Activated naive CD8-positive, alpha-beta T cell treated with anti-CD3 and anti-CD28 coated beads, Interleukin-2, amount 50 U/mL, for 24 hours (primary cell): ENCODE data around the gene ONECUT2.
"Not testable (repeated sequence)": the region's sequence is repeated elsewhere in the genome, so short reads cannot be mapped to it uniquely, and the experiment has no call there.

Source experiments
- ATAC-seq: fragments of 150-1000 bp; cut with Tn5 transposase; one replicate; pipeline ENCODE4 v1.10.0; 2021
- DNase-seq: peaks from one replicate; pipeline ENCODE4 v3.0.0; 2021
- H3K27ac Mint-ChIP-seq: one replicate; pipeline ENCODE4 v1.8.0; 2021; ENCODE audit warnings: mild to moderate bottlenecking, mixed read lengths
- H3K27me3 Mint-ChIP-seq: one replicate; pipeline ENCODE4 v1.8.0; 2021; ENCODE audit warnings: mixed read lengths
- H3K36me3 Mint-ChIP-seq: one replicate; pipeline ENCODE4 v1.8.0; 2021; ENCODE audit warnings: low read depth, mixed read lengths
- H3K4me1 Mint-ChIP-seq: one replicate; pipeline ENCODE4 v1.8.0; 2021; ENCODE audit warnings: mixed read lengths
- H3K4me3 Mint-ChIP-seq: one replicate; pipeline ENCODE4 v1.8.0; 2021; ENCODE audit warnings: mild to moderate bottlenecking, moderate library complexity, mixed read lengths
- H3K9me3 Mint-ChIP-seq: one replicate; pipeline ENCODE4 v1.8.0; 2021; ENCODE audit warnings: mixed read lengths

The ONECUT2 gene

DNA sequence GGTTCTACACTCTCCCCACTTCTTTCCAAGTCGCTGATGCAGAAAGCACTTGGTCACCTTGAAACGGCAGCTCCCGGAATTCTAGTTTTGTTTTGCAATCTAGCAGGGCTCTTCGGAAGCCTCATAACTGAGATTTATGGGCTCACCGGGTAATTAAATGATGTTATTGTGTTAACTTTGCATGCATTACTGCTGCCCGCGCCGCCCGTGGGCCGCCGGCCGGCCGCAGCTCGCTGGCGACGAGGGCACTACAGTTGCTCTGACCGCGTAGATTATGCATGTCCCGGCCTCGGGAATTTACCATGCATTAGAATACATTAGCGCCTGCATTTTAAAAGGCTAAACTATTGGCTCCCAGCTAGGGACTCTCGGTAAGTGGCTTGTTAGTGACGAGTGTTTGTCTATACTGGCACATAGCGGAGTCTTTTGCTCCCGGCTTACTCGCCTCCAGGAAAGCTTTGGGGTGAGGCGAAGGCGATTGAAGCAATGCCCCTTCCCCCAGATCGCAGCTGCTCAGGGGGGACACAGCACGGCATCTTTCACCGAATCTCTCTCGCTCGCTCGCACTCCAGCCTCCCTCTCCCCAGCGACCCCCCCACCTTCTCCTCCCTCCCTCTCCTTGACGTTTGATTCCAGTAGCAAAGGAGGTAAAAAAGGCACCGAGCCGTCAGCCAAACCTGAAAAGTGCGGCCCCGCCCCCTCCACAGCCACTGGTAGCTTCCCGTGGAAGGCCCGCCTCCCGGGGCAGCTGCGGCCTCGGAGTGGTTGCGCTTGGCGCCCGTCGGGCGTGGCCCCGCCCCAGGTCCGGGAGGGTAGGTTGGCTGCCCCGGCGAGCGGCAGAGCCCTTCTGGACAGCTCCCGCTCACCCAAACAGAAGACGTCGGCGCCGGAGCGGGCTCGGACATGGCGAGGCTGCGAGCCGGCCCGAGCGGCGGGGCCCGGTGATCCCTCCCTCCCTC, at the start of gene ONECUT2:
TSS of gene ONECUT2 (plus strand) at position 839 of the 959 bp plus-strand sequence. CDS start 343 bp downstream, outside the sequence.
- Mint-ChIP-seq H3K9me3 (peaks cover 6% of the 10 kb centered on the region), H3K36me3 (peaks cover 1% of the 10 kb centered on the region), H3K4me1 (peaks cover 46% of the 10 kb centered on the region), H3K27ac (peak within 1 kb of the TSS; percentile 62), H3K27me3 (peaks cover 89% of the 10 kb centered on the region), H3K4me3 (peak within 1 kb of the TSS; percentile 67)
- ATAC-seq (peak; percentile 84), DNase-seq (peak; percentile 67)

DNA sequence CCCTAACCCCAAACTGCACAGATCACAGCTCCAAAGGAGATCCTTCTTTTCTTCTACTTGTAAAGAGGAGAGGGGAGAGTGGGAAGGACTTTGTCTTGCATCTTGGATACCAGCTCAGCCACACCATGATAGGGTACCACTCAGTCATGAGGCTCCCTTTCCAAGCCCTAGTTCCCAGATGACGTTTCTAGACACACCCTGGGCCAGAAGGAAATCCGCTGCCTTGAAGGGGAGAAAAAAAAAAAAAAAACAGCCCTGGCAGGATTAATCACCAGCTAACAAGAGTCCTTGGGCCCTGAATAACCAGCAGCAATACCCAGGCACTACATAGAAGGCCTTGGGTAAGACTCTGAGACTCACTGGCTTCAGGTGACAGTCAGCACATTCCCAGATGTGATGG, 45.9 kb upstream of the ONECUT2 start:
- Mint-ChIP-seq H3K27ac (no peak overlapping the region), H3K9me3 (peaks cover 4% of the 10 kb centered on the region), H3K36me3 (no peaks in the 10 kb centered on the region), H3K4me3 (no peak overlapping the region), H3K27me3 (peaks cover 3% of the 10 kb centered on the region), H3K4me1 (no peaks in the 10 kb centered on the region)
- DNase-seq: no peak
- ATAC-seq: no peak

DNA sequence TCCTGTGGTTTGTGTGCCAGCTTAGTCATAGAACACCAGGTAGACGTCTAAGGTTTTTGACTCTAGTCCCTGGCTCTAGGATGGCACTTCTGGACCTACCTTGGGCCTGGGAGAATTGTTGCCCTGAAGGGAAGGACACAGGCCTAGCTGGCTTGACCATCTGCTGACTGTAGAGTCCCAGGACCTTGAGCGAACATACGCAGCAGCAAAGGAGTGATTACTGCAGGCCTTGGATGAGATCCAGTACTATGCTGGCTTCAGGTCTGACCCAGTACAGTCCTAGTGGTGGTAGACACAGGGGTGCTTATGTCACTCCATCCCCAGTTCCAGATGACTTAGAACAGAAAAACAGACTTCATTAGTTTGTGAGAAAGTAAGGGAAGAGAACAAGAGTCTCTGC, 45.1 kb upstream of the ONECUT2 start:
- Mint-ChIP-seq H3K36me3 (no peaks in the 10 kb centered on the region), H3K4me1 (no peaks in the 10 kb centered on the region), H3K27me3 (peaks cover 6% of the 10 kb centered on the region), H3K9me3 (peaks cover 4% of the 10 kb centered on the region), H3K4me3 (no peak overlapping the region), H3K27ac (no peak overlapping the region)
- no peak for ATAC-seq
- no peak for DNase-seq

DNA sequence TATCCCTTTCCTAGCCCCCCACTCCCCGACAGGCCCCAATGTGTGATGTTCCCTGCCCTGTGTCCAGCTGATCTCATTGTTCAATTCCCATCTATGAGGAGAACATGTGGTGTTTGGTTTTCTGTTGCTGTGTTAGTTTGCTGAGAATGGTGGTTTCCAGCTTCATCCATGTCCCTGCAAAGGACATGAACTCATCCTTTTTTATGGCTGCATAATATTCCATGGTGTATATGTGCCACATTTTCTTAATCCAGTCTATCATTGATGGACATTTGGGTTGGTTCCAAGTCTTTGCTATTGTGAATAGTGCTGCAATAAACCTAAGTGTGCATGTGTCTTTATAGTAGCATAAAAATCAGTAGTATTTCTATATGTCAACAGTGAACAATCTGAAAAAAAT, 40.4 kb upstream of the ONECUT2 start:
- ATAC-seq, DNase-seq, H3K36me3 Mint-ChIP-seq, H3K27me3 Mint-ChIP-seq, H3K4me3 Mint-ChIP-seq, H3K27ac Mint-ChIP-seq, H3K4me1 Mint-ChIP-seq: not testable (repeated sequence)
- H3K9me3 Mint-ChIP-seq: peaks cover 14% of the 10 kb centered on the region

DNA sequence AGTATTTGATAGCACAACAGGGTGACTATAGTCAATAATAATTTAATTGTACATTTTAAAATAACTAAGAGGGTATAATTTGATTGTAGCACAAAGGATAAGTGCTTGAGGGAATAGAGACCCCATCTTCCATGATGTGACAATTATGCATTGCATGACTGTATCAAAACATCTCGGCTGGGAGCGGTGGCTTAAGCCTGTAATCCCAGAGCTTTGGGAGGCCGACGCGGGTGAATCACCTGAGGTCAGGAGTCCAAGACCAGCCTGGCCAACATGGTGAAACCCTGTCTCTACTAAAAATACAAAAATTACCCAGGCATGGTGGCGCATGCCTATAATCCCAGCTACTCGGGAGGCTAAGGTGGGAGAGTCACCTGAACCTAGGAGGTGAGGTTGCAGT, 38.3 kb upstream of the ONECUT2 start:
- H3K36me3 Mint-ChIP-seq, DNase-seq, H3K27ac Mint-ChIP-seq, H3K4me1 Mint-ChIP-seq, ATAC-seq, H3K27me3 Mint-ChIP-seq, H3K4me3 Mint-ChIP-seq: not testable (repeated sequence)
- peaks cover 14% of the 10 kb centered on the region for H3K9me3 Mint-ChIP-seq

DNA sequence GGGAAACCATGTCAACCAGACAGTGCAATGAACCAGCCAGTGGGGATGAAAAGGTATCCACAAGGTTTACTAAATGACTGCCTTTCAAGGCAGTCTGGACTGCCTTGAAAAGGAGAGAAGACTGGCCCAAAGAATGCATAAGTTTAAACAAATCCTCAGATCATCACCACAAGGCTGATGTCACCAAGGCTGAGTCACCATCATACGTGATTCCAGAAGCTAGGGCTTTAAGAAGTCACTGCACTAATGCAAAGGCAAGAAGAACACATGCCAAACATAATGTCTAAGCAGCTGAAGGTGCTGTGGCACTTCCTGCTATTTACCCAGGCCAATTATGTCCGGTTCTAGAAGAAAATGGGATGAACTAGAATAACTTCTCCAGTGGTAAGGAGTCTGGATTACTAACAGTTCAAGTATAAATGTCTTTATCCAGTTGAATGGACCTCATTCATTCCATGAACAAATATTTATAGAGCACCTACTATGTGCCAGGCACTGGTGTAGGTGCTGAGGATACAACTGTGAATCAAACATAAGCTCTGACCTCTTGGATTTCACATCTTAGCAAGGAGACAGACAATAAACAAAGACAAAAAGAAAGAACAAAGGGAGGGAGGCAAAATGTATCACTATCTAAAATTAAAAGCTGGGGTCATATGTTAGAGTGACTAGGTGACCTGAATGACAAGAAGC, 37.6 kb upstream of the ONECUT2 start:
- DNase-seq: no peak
- Mint-ChIP-seq H3K9me3 (peaks cover 14% of the 10 kb centered on the region), H3K36me3 (no peaks in the 10 kb centered on the region), H3K4me1 (no peaks in the 10 kb centered on the region), H3K27ac (no peak overlapping the region), H3K4me3 (no peak overlapping the region), H3K27me3 (peaks cover 7% of the 10 kb centered on the region)
- no peak for ATAC-seq

DNA sequence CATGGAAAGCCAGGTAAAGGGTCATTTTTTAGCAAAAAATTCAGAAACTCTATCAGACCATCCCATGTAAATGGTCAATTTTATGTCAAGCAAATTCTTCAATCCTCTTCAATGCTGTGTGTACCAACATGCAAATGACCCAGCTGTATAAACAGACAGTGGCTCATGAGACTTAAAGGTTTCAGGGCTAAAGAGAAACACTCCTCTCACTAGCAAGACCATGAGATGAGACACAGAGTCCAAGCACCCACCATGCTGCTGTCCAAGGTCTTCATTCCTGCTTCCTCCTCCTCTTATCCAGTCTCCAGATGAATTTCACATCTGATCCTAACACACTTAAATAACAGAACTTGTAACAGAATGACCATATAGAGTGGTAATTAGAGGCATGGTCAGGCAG, 30.8 kb upstream of the ONECUT2 start:
- no peak overlapping the region for H3K4me3 Mint-ChIP-seq
- ATAC-seq: no peak
- DNase-seq: no peak
- no peaks in the 10 kb centered on the region for H3K4me1 Mint-ChIP-seq
- peaks cover 10% of the 10 kb centered on the region for H3K27me3 Mint-ChIP-seq
- H3K27ac Mint-ChIP-seq: no peak overlapping the region
- H3K9me3 Mint-ChIP-seq: peaks cover 6% of the 10 kb centered on the region
- H3K36me3 Mint-ChIP-seq: no peaks in the 10 kb centered on the region

DNA sequence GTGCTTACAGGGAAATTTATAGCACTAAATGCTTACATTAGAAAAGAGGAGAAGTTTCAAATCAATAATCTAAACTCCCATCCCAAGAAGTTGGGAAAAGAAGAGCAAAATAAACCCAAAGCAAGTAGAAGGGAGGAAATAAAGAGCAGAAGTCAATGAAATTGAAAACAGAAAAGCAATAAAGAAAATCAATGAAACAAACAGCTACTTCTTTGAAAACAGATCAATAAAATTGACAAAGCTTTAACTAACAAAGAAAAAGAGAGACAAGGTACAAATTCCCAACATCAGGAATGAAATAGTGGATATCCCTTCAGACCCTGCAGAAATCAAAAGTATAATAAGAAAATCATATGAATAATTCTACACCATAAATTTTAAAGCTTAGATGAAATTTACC, 25.5 kb upstream of the ONECUT2 start:
- Mint-ChIP-seq H3K27ac (no peak overlapping the region), H3K4me3 (no peak overlapping the region), H3K4me1 (no peaks in the 10 kb centered on the region), H3K9me3 (peaks cover 10% of the 10 kb centered on the region), H3K27me3 (peaks cover 11% of the 10 kb centered on the region), H3K36me3 (no peaks in the 10 kb centered on the region)
- ATAC-seq (no peak), DNase-seq (no peak)

DNA sequence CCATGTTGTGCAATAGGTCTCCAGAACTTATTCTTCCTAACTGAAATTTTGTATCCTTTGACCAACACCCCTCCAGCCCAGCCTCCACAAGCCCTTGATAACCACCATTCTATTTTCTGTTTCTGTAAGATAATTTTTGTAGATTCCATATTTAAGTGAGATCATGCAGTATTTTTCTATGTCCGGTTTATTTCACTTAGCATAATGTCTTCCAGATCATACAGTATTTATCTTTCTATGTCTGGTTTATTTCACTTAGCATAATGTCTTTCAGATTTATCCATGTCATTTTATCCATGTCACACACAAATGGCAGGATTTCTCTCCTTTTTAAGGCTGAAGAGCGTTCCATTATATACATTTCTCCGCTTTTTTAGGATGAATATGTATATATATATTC, 24.4 kb upstream of the ONECUT2 start:
- Mint-ChIP-seq H3K4me1 (no peaks in the 10 kb centered on the region), H3K36me3 (no peaks in the 10 kb centered on the region), H3K27me3 (peaks cover 16% of the 10 kb centered on the region), H3K9me3 (peaks cover 10% of the 10 kb centered on the region), H3K27ac (no peak overlapping the region), H3K4me3 (no peak overlapping the region)
- ATAC-seq (no peak), DNase-seq (no peak)

DNA sequence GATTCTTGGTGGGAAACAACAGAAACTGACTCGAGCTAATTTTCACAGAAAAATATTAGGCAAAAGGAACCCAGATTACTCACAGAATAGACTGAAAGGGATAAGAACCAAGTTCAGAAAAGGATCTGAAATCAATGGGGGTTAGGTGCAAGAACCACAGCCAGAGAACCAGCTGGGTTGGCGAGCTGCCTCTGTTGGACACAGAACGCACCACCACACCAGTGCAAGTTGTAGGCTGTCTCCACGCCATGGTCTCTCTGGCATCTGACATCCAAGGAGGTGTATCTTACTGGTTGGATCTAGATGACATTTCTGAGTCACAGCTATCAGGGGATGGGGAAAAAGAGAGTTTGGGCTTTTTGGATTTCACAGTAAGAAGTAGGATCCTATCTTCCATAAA, 18.6 kb upstream of the ONECUT2 start:
- Mint-ChIP-seq H3K9me3 (no peaks in the 10 kb centered on the region), H3K4me1 (no peaks in the 10 kb centered on the region), H3K27ac (no peak overlapping the region), H3K27me3 (peaks cover 30% of the 10 kb centered on the region), H3K4me3 (no peak overlapping the region), H3K36me3 (no peaks in the 10 kb centered on the region)
- DNase-seq (no peak), ATAC-seq (no peak)

DNA sequence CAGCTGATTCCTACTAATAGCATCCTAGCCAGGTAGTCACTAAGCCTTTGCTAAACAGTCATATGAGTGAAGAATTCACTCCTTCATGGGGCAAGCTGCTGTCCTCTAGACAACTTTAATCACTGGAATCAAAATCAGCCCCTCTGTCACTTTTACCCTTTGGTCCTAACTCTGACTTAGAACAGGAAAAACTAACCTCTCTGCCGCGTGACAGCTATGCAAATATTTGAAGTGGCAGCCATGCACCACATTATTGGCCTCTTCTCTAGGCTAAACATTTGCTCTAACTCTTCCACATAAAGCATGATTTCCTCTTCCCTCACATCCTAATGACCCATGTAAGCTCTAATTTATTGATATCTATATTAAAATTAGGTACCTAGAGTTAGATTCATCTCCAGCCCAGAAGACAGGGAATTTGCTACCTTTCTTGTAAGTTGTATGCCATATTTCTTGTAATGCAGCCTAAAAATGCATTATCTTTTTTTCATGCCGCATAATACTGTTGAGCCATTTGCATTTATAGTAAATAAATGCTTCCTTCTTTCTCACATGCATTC, 12.8 kb upstream of the ONECUT2 start:
- H3K9me3 Mint-ChIP-seq: peaks cover 4% of the 10 kb centered on the region
- peaks cover 51% of the 10 kb centered on the region for H3K27me3 Mint-ChIP-seq
- peaks cover 5% of the 10 kb centered on the region for H3K4me1 Mint-ChIP-seq
- ATAC-seq (no peak), DNase-seq (no peak)
- no peak overlapping the region for H3K4me3 Mint-ChIP-seq
- no peak overlapping the region for H3K27ac Mint-ChIP-seq
- peaks cover 2% of the 10 kb centered on the region for H3K36me3 Mint-ChIP-seq

DNA sequence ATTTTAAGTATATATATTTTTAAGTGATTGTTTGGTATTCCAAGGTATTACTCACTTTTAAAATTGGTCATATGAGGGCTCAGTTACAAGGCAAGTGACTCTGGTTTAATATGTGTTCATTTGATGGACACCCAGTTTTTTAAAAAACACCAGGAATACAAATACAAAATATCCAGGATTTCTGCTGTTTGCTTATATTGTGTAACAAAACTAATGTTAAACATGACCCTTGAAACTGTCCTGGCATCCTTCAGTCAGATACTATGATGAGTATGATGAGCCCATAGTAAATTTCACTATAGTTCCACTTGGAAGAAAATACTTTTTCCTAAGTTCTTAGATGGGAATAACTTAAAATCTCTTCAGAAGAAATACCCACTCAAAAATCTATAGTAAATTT, 11.4 kb upstream of the ONECUT2 start:
- ATAC-seq: no peak
- peaks cover 55% of the 10 kb centered on the region for H3K27me3 Mint-ChIP-seq
- peaks cover 2% of the 10 kb centered on the region for H3K36me3 Mint-ChIP-seq
- DNase-seq: no peak
- H3K4me1 Mint-ChIP-seq: peaks cover 5% of the 10 kb centered on the region
- H3K4me3 Mint-ChIP-seq: no peak overlapping the region
- no peak overlapping the region for H3K27ac Mint-ChIP-seq
- peaks cover 4% of the 10 kb centered on the region for H3K9me3 Mint-ChIP-seq

DNA sequence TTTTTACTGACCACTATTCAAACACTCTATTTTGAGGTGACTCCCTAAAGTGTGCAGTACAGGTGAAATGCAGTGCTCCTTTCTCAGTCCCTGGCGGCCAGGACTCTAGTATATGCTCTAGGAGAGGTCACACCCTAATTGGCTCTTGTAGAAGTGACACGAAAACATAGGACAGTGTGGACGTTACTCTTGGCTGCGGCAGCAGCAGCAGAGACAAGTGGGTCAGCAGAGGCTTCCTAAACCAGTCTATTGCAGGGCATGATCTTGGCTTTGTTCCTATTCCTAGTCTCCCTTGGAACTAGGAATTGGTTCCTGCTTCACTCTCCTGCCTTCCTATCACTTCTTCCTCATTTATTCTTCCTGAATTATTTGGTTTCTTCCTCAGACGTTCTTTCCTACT, 10.1 kb upstream of the ONECUT2 start:
- H3K27ac Mint-ChIP-seq: no peak overlapping the region
- H3K4me1 Mint-ChIP-seq: peaks cover 14% of the 10 kb centered on the region
- H3K4me3 Mint-ChIP-seq: no peak overlapping the region
- H3K9me3 Mint-ChIP-seq: peaks cover 14% of the 10 kb centered on the region
- DNase-seq (no peak), ATAC-seq (no peak)
- H3K36me3 Mint-ChIP-seq: peaks cover 11% of the 10 kb centered on the region
- peaks cover 64% of the 10 kb centered on the region for H3K27me3 Mint-ChIP-seq

DNA sequence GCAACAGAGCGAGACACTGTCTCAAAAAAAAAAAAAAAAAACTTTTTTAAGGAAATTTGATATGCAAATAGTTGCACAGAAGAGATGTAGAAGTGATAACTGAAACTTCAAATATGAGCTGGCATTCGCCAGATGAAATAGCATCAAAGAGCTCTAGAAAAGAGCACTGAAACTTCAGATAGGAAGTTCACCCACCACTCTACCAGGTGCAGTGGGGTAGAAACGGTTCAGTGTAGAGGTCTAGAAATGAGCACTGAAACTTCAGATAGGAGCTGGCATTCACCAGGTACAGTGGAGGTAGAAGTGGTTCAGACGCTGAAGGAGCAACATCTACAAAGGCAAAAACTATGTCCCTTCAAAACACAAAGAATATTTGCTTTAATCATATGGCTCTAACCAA, 9.0 kb upstream of the ONECUT2 start:
- Mint-ChIP-seq H3K27me3 (peaks cover 66% of the 10 kb centered on the region), H3K27ac (no peak overlapping the region), H3K4me1 (peaks cover 14% of the 10 kb centered on the region), H3K4me3 (no peak overlapping the region), H3K9me3 (peaks cover 14% of the 10 kb centered on the region), H3K36me3 (peaks cover 11% of the 10 kb centered on the region)
- DNase-seq: no peak
- peak; percentile 54 for ATAC-seq
